Measurements from ENCODE around the gene VPS11.

The VPS11 gene

GRCh38 chr11:119121008-119121810, 53.6 kb downstream of the VPS11 start, which contains the start of gene HINFP:
HINFP (plus strand) TSS chr11:119121580; CDS start chr11:119126945, 5,365 bp downstream.
- ATAC-seq (replicated peaks) (peak; percentile 96 to 98), DNase-seq (peak; percentile 98)
- H3K36me3 Mint-ChIP-seq = peaks cover 13 to 23% of the 10 kb centered on the region in 2 donors
- H3K27ac Mint-ChIP-seq = peak within 1 kb of the TSS; percentile 68
- H3K4me3 Mint-ChIP-seq = peak within 1 kb of the TSS; percentile 90 to 96
- H3K4me1 Mint-ChIP-seq = peaks cover 23 to 32% of the 10 kb centered on the region in 2 donors
- H3K9me3 Mint-ChIP-seq = no peaks in the 10 kb centered on the region
- no peaks in the 10 kb centered on the region for H3K27me3 Mint-ChIP-seq

GRCh38 chr11:119121811-119122124, 54.1 kb downstream of the VPS11 start:
- H3K4me1 Mint-ChIP-seq = peaks cover 25 to 34% of the 10 kb centered on the region in 2 donors
- ATAC-seq (replicated peaks) (peak; percentile 26 to 29), DNase-seq (no peak)
- H3K4me3 Mint-ChIP-seq = peak overlapping the region; percentile 90 to 96
- H3K36me3 Mint-ChIP-seq = peaks cover 13 to 21% of the 10 kb centered on the region in 2 donors
- peak overlapping the region; percentile 68 for H3K27ac Mint-ChIP-seq
- H3K27me3 Mint-ChIP-seq = no peaks in the 10 kb centered on the region
- H3K9me3 Mint-ChIP-seq = no peaks in the 10 kb centered on the region

- H3K4me3 Mint-ChIP-seq = no peak overlapping the region
- DNase-seq (no peak), ATAC-seq (replicated peaks) (no peak)
- peaks cover 23 to 38% of the 10 kb centered on the region in 2 donors for H3K36me3 Mint-ChIP-seq
- H3K4me1 Mint-ChIP-seq = peaks cover 19 to 28% of the 10 kb centered on the region in 2 donors
- H3K27me3 Mint-ChIP-seq = no peaks in the 10 kb centered on the region
- H3K27ac Mint-ChIP-seq = no peak overlapping the region
- H3K9me3 Mint-ChIP-seq = no peaks in the 10 kb centered on the region
These were observed 58.2 kb downstream of the VPS11 start for GRCh38 chr11:119125821-119126220.

GRCh38 chr11:119126675-119127268, 59.2 kb downstream of the VPS11 start:
- Mint-ChIP-seq H3K27ac (no peak overlapping the region), H3K36me3 (peaks cover 33 to 47% of the 10 kb centered on the region in 2 donors), H3K27me3 (no peaks in the 10 kb centered on the region), H3K4me3 (peak overlapping the region in 1 of 2 donors; percentile 17), H3K4me1 (peaks cover 16 to 23% of the 10 kb centered on the region in 2 donors), H3K9me3 (no peaks in the 10 kb centered on the region)
- DNase-seq (no peak), ATAC-seq (replicated peaks) (no peak)

DNA sequence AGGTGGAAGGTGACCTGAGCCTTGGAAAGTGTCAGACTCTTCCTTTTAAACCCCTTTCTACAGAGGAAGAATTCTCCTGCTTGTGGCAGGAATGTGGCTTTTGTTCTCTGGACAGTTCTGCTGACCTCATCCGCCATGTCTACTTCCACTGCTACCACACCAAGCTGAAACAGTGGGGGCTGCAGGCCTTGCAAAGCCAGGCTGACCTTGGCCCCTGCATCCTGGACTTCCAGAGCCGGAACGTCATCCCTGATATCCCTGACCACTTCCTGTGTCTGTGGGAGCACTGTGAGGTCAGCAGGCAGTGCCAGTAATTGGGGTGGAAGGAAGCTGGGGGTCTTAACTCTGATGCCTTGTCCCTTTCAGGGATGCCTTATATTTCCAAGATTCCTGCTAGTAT, 63.0 kb downstream of the VPS11 start:
- DNase-seq = no peak
- ATAC-seq (replicated peaks) = no peak
- no peaks in the 10 kb centered on the region for H3K27me3 Mint-ChIP-seq
- no peak overlapping the region for H3K4me3 Mint-ChIP-seq
- H3K27ac Mint-ChIP-seq = no peak overlapping the region
- H3K4me1 Mint-ChIP-seq = peaks cover 6 to 8% of the 10 kb centered on the region in 2 donors
- H3K36me3 Mint-ChIP-seq = peaks cover 40 to 62% of the 10 kb centered on the region in 2 donors
- no peaks in the 10 kb centered on the region for H3K9me3 Mint-ChIP-seq

Measured in stimulated activated naive B cell treated with anti-CD40 and anti-IgM and Interleukin-4, amounts not matched to agents 10 μg/mL and 1 μg/mL and 100 μg/mL, for 72 hours (primary cell).